Endothelial cell of umbilical vein (primary cell): ENCODE measurements around the gene SPAG16.

Source experiments
- CTCF ChIP-seq, 2 donors: IDR thresholded peaks; 1 replicate in 1 of 2; 2 replicates in 1 of 2; pipeline ENCODE4 v1.5.1; 2011; ENCODE audit warnings: low read length in 2 of 2, mild to moderate bottlenecking in 2 of 2, moderate library complexity in 2 of 2, control low read depth in 1 of 2, inconsistent platforms in 1 of 2, low read depth in 1 of 2; ENCODE audit not compliant: insufficient read depth in 1 of 2; ENCODE audit errors: extremely low read depth in 1 of 2
- EZH2 ChIP-seq: IDR thresholded peaks from 2 replicates; pipeline ENCODE4 v1.6.1; 2012; ENCODE audit warnings: borderline replicate concordance, low read depth, mild to moderate bottlenecking, moderate library complexity, low read length, inconsistent platforms; ENCODE audit not compliant: severe bottlenecking
- FOS ChIP-seq: IDR thresholded peaks from 2 replicates; pipeline ENCODE4 v1.6.1; 2011; ENCODE audit warnings: mild to moderate bottlenecking, low read length, moderate library complexity, borderline replicate concordance; ENCODE audit not compliant: insufficient read depth
- GATA2 ChIP-seq: IDR thresholded peaks from 2 replicates; pipeline ENCODE4 v1.7.0; 2011; ENCODE audit warnings: low read depth, mild to moderate bottlenecking, moderate library complexity, mixed read lengths, low read length; ENCODE audit not compliant: insufficient read length, insufficient read depth
- JUN ChIP-seq: IDR thresholded peaks from 2 replicates; pipeline ENCODE4 v1.6.1; 2011; ENCODE audit warnings: borderline replicate concordance, low read depth; ENCODE audit not compliant: insufficient read length, insufficient read depth
- MAX ChIP-seq: IDR thresholded peaks from 2 replicates; pipeline ENCODE4 v1.6.1; 2011; ENCODE audit not compliant: insufficient read depth, insufficient read length
- MYC ChIP-seq: IDR thresholded peaks from one replicate; pipeline ENCODE4 v1.6.1; 2011; ENCODE audit warnings: mild to moderate bottlenecking, low read depth, low read length
- POLR2A ChIP-seq: IDR thresholded peaks from 2 replicates; pipeline ENCODE4 v1.6.1; 2012; ENCODE audit warnings: low read depth, mild to moderate bottlenecking, control low read depth, low read length
- POLR2AphosphoS5 ChIP-seq: IDR thresholded peaks from 2 replicates; pipeline ENCODE4 v1.6.1; 2012; ENCODE audit warnings: low read depth, mild to moderate bottlenecking, control low read depth, low read length, moderate library complexity; ENCODE audit not compliant: insufficient read depth

GRCh38 chr2:213247566-213247965 is 36.7 kb upstream of the SPAG16 start:
- TF ChIP-seq CTCF (IDR thresholded peaks at IDR 0.05; ENCODE audit: extremely low read depth in 1 of 2, insufficient read depth in 1 of 2, low read depth in 1 of 2, low read length in 2 of 2): no peak
- no peak for TF ChIP-seq EZH2
- no peak for TF ChIP-seq POLR2AphosphoS5
- no peak for TF ChIP-seq POLR2A
- TF ChIP-seq GATA2: no peak
- TF ChIP-seq JUN: no peak
- TF ChIP-seq MYC: no peak
- no peak for TF ChIP-seq MAX
- TF ChIP-seq FOS: no peak
